HG02884 (cell line): ENCODE measurements around the gene PURA.
"Not testable (repeated sequence)": the region's sequence is repeated elsewhere in the genome, so short reads cannot be mapped to it uniquely, and the experiment has no call there.

Source experiments
- ATAC-seq: cut with Tn5 transposase; IDR thresholded peaks from one replicate; pipeline ENCODE4 v1.9.1; 2021; ENCODE audit warnings: mild to moderate bottlenecking, moderate library complexity; ENCODE audit not compliant: unreplicated experiment

Gene PURA

GRCh38 chr5:140134277-140134935 lies 20.5 kb downstream of the PURA start:
- ATAC-seq, result no peak

DNA sequence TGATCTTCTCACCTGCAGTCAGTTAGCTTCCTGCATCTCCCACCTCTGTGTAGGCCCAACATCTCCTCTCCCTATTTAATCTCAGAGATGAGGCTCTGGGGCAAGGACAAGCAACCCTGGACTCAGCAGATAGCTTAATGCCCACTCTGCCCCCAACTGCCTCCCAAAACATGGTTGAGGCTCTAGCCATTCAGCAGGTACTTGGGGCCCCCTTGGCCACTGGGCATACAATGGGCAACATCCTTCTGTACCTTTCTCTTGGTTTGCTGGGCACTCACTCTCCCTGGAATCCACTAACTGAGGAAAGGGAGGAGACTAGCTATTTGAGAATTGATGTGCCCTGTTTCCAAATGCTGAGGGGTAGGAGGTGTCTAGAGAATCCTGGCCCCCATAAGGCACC lies 21.2 kb downstream of the PURA start:
- ATAC-seq, result no peak

- ATAC-seq, result no peak
Observed at GRCh38 chr5:140136624-140137023, 22.7 kb downstream of the PURA start.

- ATAC-seq, result no peak
Observed at GRCh38 chr5:140140435-140140834, 26.5 kb downstream of the PURA start.

GRCh38 chr5:140141241-140141640 lies 27.3 kb downstream of the PURA start:
- no peak for ATAC-seq

- ATAC-seq, result no peak
Observed at GRCh38 chr5:140142246-140142645, 28.3 kb downstream of the PURA start.

- ATAC-seq, result no peak
Observed at GRCh38 chr5:140142856-140143255, 28.9 kb downstream of the PURA start.

DNA sequence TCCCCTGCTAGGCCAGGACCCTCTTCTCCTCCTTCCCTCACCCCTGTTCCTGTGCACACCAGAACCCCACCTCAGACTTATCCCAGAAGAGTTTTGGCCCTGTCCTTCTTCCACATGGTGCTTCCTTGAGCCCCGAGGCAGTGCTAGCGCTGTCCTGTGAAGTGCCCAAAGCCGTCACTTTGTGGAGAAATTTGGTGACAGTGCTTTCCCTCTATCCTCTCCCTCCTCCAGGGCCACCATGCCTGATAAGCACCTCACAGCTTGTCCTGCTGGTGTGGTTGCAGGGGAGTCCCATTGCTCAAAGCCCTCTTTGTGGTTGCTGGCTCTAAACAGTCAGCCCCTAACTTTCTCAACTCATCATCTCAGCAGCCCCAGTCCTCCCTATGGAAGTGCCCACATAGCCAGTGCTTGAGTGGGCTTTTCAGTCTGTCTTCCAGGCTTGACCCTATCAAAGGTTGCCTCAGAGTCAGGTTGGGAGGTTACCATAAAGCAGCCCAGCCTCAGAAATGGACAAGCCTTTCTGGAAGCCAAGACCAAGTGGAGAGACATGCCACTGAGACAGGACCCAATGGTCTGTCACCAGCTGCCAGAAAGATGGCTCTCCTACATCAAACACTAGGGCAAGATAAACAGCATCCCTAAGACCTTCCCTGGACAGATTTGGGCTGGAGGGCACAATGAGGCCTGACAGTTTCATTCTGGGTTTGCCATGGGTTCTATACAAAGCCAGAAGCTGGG lies 29.8 kb downstream of the PURA start:
- no peak for ATAC-seq

GRCh38 chr5:140145256-140145655 lies 31.3 kb downstream of the PURA start:
- ATAC-seq, result no peak

DNA sequence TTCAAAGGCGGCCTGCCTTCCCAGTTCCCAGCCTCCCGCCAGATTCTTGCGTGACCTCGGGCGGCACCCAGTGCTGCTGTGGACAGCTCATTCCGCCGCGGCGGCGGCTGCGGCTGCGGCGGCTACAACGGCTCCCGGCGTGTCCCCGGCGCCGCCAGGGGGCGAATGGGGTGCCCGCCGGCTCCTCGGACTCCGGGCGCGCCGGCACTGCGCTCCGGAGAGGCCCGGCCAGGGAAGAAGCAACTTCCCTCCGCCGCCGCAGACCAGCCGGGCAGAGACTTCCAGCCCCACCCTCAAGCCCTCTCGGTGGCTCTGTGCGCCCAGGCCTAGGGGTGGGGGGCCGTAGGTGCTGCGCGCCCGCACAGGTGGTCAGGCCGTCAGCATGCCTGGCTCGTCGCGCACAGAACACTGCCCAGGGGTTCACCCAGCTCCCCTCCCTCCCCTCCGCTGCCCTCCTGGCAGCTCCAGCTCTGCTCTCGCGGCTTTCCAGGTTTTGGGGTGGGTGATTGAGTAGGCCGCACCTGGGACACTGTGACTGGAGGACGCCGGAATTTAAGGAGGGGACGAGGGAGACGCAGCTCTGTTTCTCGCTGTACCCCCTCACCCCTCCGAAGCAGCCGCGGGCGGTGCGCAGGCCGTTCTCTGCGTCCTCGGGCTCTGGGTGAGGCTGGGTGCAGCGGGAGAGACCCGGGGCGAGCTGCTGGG lies 32.1 kb downstream of the PURA start:
- peak; percentile 61 for ATAC-seq

DNA sequence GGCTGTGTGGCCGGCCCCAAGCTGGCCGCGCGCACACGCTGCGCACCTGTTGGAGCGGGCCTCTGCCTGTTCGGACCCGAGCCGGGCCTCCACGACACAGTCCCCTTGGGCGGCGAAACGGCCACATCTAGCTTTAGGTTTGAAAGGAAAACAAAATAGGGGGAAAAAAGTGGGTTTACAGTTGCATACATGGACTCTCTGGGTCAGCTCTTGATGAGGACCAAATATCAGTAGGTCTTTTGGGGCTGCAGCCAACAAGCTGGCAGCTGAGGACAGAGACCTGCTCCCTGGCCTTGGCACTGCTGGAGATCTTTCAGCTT lies 32.6 kb downstream of the PURA start:
- no peak for ATAC-seq

- ATAC-seq, result no peak
Observed at GRCh38 chr5:140147460-140147859, 33.6 kb downstream of the PURA start.

DNA sequence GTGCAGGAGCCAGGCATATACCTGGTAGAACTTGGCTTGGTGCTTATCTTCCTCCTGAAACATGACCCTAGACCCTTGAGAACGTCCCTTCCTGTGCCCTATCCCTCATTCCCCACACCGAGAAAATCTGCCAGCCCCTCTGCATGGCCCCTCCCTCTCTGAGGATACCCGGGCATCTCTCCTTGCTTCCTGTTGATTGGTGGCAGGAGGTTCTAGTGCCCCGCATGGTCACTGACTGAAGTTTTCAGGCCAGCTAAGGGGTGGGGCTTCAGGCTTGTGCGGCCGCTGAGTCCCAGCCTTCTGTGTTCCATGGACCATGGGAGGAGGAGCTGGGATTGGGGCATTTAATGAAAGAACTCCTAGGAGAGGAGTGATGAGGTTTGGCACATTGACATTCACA lies 34.6 kb downstream of the PURA start:
- no peak for ATAC-seq

DNA sequence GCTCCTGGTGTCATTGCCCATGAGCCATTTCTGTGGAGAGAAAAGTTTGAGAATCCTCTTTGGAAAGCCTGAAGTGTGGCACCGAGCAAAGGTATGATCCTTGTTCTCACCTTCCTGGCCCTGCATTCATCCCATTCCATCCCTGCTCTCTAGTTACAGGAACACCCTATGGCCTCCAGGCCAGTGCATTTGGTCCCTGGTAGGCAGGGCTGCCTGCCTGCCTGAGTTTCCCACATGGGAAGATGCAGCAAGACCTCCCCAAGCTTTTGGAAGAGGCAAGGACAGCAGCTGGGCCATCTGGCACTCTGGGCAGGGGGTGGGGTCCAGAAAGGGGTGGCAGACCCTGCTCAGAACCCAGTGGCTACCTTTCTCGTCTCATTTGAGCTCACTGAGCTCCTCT lies 36.3 kb downstream of the PURA start:
- no peak for ATAC-seq

DNA sequence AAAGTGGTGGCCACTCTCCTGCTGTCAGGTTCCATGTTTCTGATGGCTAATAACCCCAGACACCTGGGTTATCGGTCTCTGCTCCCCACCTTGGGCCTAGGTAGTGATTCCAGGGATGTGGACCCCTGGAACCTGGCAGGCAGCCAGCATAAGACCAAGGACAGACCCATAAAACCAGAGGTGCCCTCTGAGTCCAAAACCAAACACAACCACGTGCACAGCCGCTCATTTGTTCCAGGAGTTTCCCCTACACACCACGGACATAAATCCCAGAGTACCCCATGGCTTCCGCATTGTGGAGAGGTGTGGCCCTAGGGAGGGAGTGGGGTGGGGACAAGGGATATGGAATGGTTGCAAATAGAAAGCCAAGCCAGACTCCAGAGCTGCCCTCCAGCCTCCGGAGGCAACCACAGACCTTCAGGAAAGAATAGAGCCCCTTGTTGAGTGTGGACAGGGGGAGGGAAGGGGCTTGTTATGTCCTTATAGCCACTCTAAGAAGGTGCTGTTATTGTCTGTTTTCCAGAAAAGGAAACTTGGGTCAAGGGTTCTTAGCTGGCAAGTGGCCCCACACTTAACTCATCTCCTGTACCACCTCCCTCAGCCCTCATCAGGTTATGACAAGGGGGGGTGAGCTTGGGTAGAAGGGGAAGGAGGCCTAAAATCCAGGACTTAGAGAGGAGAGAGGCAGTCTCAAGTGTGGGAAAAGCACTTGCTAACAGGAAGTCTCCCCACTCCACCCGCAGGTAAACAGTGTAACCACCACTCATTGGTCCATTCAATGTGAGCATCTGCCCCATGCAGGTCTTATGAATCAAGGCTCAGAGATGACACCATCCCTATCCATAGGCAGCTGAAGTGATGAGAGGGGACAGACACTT lies 37.5 kb downstream of the PURA start:
- ATAC-seq, result no peak

DNA sequence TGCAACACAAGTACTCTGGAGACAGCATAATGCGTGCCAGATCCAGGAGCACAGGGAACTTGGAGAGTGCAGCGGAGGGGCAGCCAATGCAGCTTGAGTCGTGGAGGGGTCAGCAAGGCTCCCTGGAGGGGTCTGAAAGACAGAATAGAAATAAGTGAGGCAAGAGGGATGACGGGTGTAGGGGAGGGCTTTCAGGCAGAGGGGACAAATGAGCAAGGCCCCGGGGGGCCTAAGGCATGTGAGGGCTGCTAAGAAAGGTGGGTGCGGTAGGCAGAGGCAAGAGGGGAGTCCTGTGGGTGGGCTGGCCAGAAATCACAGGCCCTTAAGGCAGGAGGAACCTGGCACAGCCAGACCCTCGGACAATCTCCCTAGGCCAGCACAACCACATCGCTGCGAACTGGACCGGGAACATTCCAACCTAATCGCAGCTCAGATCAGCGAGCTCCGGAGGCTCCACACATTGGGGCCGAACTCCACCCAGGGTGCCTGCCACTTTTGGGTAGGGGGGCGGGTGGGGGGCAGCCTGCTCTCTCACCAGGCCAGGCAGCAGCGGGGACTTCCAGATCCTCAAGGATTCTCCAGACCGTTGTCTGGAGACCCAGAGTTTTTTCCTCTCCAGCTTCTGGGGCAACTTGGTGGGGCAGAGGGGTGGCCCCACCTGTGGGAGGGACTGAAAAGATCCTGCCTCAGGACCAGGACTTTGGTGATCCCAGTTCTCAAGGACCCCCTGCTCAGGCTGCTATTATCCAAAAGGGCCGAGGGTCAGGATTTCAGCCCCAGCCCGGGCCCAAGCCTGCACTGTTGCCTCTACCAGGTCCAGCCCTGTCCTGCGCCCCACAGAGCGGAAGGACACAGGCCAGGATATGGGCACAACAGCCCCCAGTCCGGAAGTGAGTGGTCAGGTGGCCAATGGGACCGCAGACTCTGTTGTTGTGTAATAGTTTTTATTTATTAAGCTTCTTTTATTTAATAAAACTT lies 38.4 kb downstream of the PURA start:
- ATAC-seq, result no peak

- no peak for ATAC-seq
Observed at GRCh38 chr5:140153255-140153654, 39.3 kb downstream of the PURA start.

DNA sequence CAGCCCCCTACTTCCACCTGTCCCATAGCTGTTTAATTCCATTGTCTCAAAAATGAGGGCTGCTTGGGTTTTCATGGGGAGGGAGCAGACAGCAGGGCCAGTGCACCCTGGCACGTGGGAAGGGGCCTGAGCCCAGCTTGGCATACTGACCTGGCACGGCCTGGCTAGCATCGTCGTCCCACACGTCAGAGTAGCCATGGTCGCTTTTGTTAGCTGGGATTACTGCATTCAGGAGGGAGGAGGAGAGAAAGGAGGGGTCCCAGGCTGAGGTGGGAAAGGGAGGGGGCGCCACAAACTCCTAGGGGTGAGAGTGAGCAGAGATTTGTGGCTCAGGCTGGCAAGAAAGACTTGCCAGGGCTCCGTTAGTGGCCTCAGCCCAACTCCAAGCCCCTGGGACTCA lies 40.0 kb downstream of the PURA start:
- no peak for ATAC-seq

DNA sequence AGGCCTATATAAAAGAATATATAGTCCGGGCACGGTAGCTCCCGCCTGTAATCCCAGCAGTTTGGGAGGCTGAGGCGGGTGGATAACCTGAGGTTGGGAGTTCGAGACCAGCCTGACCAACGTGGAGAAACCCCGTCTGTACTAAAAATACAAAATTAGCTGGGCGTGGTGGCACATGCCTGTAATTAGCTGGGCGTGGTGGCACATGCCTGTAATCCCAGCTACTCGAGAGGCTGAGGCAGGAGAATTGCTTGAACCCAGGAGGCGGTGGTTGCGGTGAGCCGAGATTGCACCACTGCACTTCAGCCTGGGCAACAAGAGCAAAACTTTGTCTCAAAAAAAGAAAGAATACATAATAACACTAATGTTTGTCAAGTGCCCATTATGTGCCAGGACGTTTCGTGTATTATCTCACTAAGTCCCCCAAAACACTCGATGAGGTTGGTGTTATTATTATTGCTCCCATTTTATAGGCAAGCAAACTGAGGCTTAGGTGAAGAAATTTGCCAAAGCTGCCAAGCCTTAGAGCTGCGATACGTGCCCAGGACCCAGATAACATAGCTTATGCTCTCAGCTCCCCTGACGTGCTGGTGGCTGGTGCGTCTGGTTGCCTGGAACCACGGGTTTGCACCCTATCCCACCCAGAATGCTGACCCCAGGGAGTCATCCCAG lies 40.9 kb downstream of the PURA start:
- ATAC-seq, result not testable (repeated sequence)
